Naive thymus-derived CD8-positive, alpha-beta T cell (primary cell): ENCODE results near the gene TAS2R10. TPM values are rescaled to one million over a fixed set of nuclear protein-coding genes. Genes with fewer than 3 reads are reported as not detected.
"Not testable (repeated sequence)": the region's sequence is repeated elsewhere in the genome, so short reads cannot be mapped to it uniquely, and the experiment has no call there.

ENCODE experiments used
- ATAC-seq, 2 donors: fragments of 150-1000 bp; cut with Tn5 transposase in 1 of 2; sonication (Bioruptor Pico), chemical (Tn5 transposase) in 1 of 2; 1 replicate in 1 of 2; 2 replicates in 1 of 2; pipeline ENCODE4 v1.10.0; 2021; ENCODE audit warnings: mild to moderate bottlenecking in 2 of 2, moderate library complexity in 2 of 2
- POLR2A ChIA-PET: fragments of 350-600 bp; sonication (Branson Sonifier 250); formaldehyde crosslinking; loops from one replicate; lab custom pipeline; 2021; ENCODE audit warnings: antibody characterized with exemption; lab: Charles Lee
- DNase-seq, 10 donors: peaks; one replicate each; pipeline versions ENCODE4 v3.0.0 to v3.0.0-alpha.2; 2020 to 2022
- H3K27ac Mint-ChIP-seq, 10 donors: one replicate each; pipeline ENCODE4 v1.8.0; 2020 to 2022; ENCODE audit warnings: mild to moderate bottlenecking in 10 of 10, mixed read lengths in 10 of 10, moderate library complexity in 4 of 10, inconsistent platforms in 1 of 10
- H3K27me3 Mint-ChIP-seq, 5 donors: one replicate each; pipeline ENCODE4 v1.8.0; 2021 to 2022; ENCODE audit warnings: mixed read lengths in 5 of 5
- H3K36me3 Mint-ChIP-seq, 3 donors: one replicate each; pipeline ENCODE4 v1.8.0; 2020 to 2022; ENCODE audit warnings: mixed read lengths in 3 of 3, mild to moderate bottlenecking in 2 of 3, inconsistent platforms in 1 of 3
- H3K4me1 Mint-ChIP-seq, 4 donors: one replicate each; pipeline ENCODE4 v1.8.0; 2021 to 2022; ENCODE audit warnings: mixed read lengths in 4 of 4
- H3K4me3 Mint-ChIP-seq, 10 donors: one replicate each; pipeline ENCODE4 v1.8.0; 2020 to 2022; ENCODE audit warnings: mild to moderate bottlenecking in 10 of 10, mixed read lengths in 10 of 10, moderate library complexity in 6 of 10, inconsistent platforms in 1 of 10
- H3K9me3 Mint-ChIP-seq, 9 donors: one replicate each; pipeline ENCODE4 v1.8.0; 2020 to 2022; ENCODE audit warnings: mixed read lengths in 9 of 9, mild to moderate bottlenecking in 3 of 9, inconsistent platforms in 1 of 9, moderate library complexity in 1 of 9
- polyA plus RNA-seq, 3 donors: library from polyadenylated mRNA; unstranded; fragments of 300-500 nt; fragmentation: Illumina TruSeq; gene quantifications; one replicate each; pipeline ENCODE4 v1.2.3, GENCODE V29; 2021
- total RNA-seq, 8 experiments: library from RNA in 2 of 8; stranded (reverse) in 2 of 8; gene quantifications; one replicate each; pipeline ENCODE4 v1.2.3 and lab custom pipeline; 2021 to 2026

Gene TAS2R10
- total and polyA plus RNA-seq, 5 experiments from 2014 or later: 1.3 TPM; not detected in 3

DNA sequence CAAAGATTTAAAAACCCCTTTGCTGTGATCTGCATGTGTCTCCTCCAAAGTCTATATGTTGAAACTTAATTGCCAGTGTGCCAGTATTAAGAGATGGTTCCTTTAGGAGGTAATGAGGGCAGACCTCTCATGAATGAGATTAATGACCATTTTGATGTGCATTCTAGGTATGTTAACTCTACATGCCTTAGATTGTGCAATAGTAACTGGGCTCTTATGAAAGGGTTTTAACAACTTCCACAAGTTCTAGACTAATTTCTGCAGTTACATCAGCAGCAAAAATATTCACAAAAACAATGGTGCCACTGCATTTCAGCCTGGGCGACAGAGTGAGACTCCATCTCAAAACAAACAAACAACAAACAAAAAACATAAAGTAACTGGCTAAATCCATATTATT is 3.8 kb upstream of the TAS2R10 start:
- H3K4me3 Mint-ChIP-seq: no peak overlapping the region
- POLR2A ChIA-PET: no interaction called here
- H3K9me3 Mint-ChIP-seq: peaks cover 0 to 2% (median 0%) of the 10 kb centered on the region in 9 donors
- ATAC-seq (no peak), DNase-seq (no peak)
- H3K27me3 Mint-ChIP-seq: no peaks in the 10 kb centered on the region
- peaks cover 0 to 2% (median 0%) of the 10 kb centered on the region in 3 donors for H3K36me3 Mint-ChIP-seq
- no peaks in the 10 kb centered on the region for H3K4me1 Mint-ChIP-seq
- no peak overlapping the region for H3K27ac Mint-ChIP-seq

DNA sequence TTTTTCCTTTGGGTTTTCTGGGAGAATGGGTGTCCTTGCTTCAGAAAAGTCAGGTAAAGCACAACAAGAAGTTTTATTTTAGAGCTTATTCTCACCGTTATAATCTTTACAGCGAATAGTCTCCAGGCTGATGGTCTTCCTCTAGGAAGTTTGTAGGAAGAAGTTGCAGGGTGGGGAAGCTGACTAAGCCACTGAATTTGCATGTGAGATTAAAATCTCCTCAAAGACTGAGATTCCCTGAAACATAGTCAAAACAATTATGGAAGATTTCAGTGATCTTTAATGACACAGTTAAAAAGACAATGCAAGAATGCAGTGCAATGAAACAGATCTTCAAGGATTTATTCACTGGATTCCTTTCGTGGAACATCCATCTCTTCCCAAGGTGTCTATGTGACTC is 1.2 kb downstream of the TAS2R10 start:
- no peak overlapping the region for H3K27ac Mint-ChIP-seq
- POLR2A ChIA-PET: no interaction called here
- ATAC-seq (no peak), DNase-seq (no peak)
- H3K36me3 Mint-ChIP-seq: peaks cover 0 to 2% (median 0%) of the 10 kb centered on the region in 3 donors
- no peaks in the 10 kb centered on the region for H3K9me3 Mint-ChIP-seq
- no peaks in the 10 kb centered on the region for H3K4me1 Mint-ChIP-seq
- no peak overlapping the region for H3K4me3 Mint-ChIP-seq
- H3K27me3 Mint-ChIP-seq: no peaks in the 10 kb centered on the region

DNA sequence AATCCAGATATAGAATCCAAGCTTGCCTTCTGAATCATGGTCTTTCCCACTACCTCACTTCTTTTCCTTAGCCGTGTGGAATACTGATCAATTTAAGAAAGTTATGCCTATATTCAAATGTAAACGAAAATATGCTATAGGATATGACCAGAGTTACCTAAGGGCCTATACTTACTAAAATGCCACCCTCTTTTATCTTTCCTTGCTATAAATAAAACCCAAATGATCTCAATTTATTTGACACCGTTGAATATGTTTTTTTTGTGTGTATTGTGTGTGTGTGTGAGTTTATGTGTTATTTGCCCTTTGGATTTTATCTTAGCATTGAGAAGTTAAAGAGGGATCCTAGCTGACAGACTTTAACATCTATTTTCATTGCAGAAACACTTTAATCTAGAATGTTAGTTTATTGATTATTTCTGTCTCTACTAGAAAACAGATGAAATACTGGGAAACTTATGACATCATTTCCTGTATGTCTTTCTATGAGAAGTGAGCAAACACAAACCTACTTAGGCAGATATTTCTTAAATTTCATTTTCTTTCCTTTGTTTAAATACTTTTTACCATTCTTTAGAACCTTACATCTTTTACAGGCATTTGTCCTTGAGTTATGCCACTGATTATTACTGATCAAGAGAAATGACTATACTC is 14.1 kb downstream of the TAS2R10 start:
- H3K9me3 Mint-ChIP-seq: peaks cover 0 to 2% (median 0%) of the 10 kb centered on the region in 9 donors
- POLR2A ChIA-PET: no interaction called here
- DNase-seq: no peak
- ATAC-seq: no peak
- peaks cover 0 to 2% (median 0%) of the 10 kb centered on the region in 3 donors for H3K36me3 Mint-ChIP-seq
- H3K27ac Mint-ChIP-seq: no peak overlapping the region
- peaks cover 11 to 28% (median 14%) of the 10 kb centered on the region in 5 donors for H3K27me3 Mint-ChIP-seq
- no peak overlapping the region for H3K4me3 Mint-ChIP-seq
- no peaks in the 10 kb centered on the region for H3K4me1 Mint-ChIP-seq

DNA sequence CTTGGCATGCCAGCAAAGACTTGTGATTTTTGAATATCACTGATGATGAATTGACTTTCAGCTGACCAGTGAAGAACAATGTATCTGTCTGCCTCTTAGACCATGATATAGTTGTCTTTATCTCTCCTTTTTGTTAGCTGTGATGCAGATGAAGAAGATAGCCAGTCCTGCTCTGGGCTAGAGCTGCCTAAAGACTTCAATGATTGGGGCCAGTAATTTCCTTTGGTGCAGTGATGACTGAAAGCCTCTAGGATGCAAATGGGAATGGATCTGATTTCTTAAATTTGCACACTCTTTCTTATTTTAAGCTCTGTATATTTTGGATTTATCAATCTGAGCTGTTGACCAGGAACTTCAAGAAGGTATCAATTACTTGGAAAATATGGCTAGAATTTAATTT is 16.1 kb downstream of the TAS2R10 start, which contains the start of gene TAS2R9:
Gene TAS2R9, minus strand, starts transcription at position 101 of the 400 bp plus-strand sequence. Its CDS starts 93 bp downstream, at position 8.
- Mint-ChIP-seq H3K36me3 (peaks cover 0 to 2% (median 0%) of the 10 kb centered on the region in 3 donors), H3K27ac (no peak within 1 kb of the TSS), H3K4me3 (no peak within 1 kb of the TSS), H3K4me1 (no peaks in the 10 kb centered on the region), H3K9me3 (peaks cover 0 to 2% (median 0%) of the 10 kb centered on the region in 9 donors), H3K27me3 (peaks cover 15 to 41% (median 21%) of the 10 kb centered on the region in 5 donors)
- ATAC-seq: no peak
- no peak for DNase-seq
- POLR2A ChIA-PET: no interaction called here

DNA sequence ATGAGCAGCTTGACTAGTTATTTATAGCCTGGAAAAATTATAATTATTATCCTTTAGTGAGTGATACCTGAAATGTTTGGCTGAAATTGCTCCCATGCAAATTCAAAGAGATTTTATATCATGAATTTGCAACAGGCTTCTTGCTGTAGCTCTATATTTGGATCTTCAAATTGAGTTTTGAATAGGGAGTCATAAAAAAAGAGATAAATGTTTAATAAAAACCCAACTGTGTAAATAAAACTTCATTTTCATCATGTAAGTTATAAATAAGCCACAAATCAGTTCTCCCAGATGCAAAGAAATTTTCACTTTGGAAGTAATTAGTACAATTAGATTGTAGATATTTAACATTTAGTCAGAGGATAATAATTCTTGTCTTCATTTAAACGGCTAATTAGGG is 19.0 kb downstream of the TAS2R10 start, which contains the start of gene TAS2R8:
Gene TAS2R8, minus strand, starts transcription at position 101 of the 400 bp plus-strand sequence. CDS start 306 bp downstream, outside the sequence.
- Mint-ChIP-seq H3K36me3 (no peaks in the 10 kb centered on the region), H3K27ac (no peak within 1 kb of the TSS), H3K4me1 (no peaks in the 10 kb centered on the region), H3K4me3 (no peak within 1 kb of the TSS), H3K27me3 (peaks cover 20 to 49% (median 30%) of the 10 kb centered on the region in 5 donors), H3K9me3 (peaks cover 0 to 2% (median 0%) of the 10 kb centered on the region in 9 donors)
- DNase-seq (no peak), ATAC-seq (no peak)
- POLR2A ChIA-PET: no interaction called here

DNA sequence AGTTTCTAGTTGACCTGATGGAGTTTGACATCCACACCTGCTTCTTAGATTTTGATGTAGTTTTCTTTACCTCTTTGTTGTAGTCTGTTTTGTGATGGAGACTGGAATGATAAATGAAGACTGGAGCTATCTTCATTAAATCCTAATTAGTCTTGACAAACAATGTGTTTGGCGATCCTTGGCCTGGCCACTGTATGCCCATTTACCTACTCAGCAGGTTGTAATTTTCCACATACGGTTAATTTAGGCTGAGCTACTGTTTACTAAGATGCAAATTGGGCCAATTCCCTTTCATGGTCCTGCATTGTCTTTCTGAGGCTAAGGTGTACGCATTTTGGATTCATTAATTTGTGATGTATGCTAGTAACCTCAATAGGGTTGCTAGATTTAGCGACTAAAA is 23.6 kb downstream of the TAS2R10 start, which contains the start of gene TAS2R7:
Gene TAS2R7, minus strand, starts transcription at position 41 of the 400 bp plus-strand sequence. CDS start 57 bp downstream, outside the sequence.
- Mint-ChIP-seq H3K36me3 (no peaks in the 10 kb centered on the region), H3K27ac (no peak within 1 kb of the TSS), H3K4me3 (no peak within 1 kb of the TSS), H3K4me1 (no peaks in the 10 kb centered on the region), H3K27me3 (peaks cover 14 to 56% (median 36%) of the 10 kb centered on the region in 5 donors), H3K9me3 (no peaks in the 10 kb centered on the region)
- POLR2A ChIA-PET: no interaction called here
- no peak for DNase-seq
- ATAC-seq: no peak

DNA sequence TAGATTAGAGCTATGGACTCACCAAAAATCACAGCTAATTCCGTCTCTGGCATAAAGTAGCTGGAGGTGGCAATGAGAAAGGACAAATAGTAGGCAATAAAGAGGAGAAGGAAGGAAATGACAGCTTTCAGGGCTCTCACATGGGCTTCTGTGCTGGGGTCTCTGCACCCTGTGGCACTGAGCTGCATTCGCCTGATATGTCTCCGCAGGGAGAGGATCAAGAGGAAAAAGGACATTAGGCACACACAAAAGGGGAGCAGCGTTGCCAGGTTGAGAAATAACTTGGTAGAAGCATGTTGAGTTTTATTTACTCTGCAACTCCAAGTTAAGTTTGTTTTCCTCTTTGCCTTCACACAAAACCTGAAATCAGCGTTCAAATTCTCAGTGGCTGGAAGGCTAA is 24.4 kb downstream of the TAS2R10 start:
- H3K9me3 Mint-ChIP-seq: peaks cover 0 to 1% (median 0%) of the 10 kb centered on the region in 9 donors
- H3K4me1 Mint-ChIP-seq: no peaks in the 10 kb centered on the region
- H3K27me3 Mint-ChIP-seq: peaks cover 14 to 64% (median 40%) of the 10 kb centered on the region in 5 donors
- DNase-seq (no peak), ATAC-seq (no peak)
- no peak overlapping the region for H3K4me3 Mint-ChIP-seq
- H3K27ac Mint-ChIP-seq: no peak overlapping the region
- H3K36me3 Mint-ChIP-seq: no peaks in the 10 kb centered on the region
- POLR2A ChIA-PET: no interaction called here

DNA sequence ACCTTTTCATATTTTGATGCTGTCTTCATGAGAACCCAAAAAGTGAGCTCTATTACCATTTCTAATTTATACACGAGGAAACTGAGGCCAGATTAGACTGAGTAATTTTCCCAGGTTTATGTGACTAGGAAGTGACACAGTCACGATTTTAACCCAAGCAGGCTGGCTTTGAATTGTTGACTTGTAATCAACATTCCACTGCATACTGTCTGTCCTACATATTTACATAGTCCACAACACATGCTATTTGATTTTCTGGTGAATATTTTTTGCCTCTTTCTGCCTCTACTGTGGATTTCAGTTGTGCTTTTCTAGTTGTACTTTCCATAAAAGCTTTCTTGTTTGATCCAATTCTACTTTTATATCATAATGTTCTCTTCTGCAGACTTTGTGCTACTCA is 31.9 kb downstream of the TAS2R10 start:
- Mint-ChIP-seq H3K36me3 (peaks cover 0 to 6% (median 1%) of the 10 kb centered on the region in 3 donors), H3K27me3 (peaks cover 0 to 28% (median 7%) of the 10 kb centered on the region in 5 donors), H3K4me1 (no peaks in the 10 kb centered on the region), H3K4me3 (no peak overlapping the region), H3K9me3 (peaks cover 0 to 2% (median 0%) of the 10 kb centered on the region in 9 donors), H3K27ac (no peak overlapping the region)
- DNase-seq: no peak
- POLR2A ChIA-PET: no interaction called here
- no peak for ATAC-seq

DNA sequence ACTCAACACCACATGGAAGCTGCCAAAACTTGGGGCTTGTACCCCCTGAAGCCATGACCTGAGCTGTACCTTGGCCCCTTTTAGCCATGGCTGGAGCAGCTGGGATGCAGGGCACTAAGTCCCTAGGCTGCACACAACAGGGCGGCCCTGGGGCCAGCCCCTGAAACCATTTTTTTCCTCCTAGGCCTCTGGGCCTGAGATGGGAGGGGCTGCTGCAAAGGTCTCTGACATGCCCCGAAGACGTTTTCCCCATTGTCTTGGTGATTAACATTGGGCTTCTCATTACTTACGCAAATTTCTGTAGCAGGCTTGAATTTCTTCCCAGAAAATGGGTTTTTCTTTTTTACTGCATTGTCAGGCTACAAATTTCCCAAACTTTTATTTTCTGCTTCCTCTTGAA is 34.4 kb downstream of the TAS2R10 start:
- POLR2A ChIA-PET, H3K4me3 Mint-ChIP-seq, DNase-seq, H3K4me1 Mint-ChIP-seq, ATAC-seq, H3K9me3 Mint-ChIP-seq, H3K36me3 Mint-ChIP-seq, H3K27ac Mint-ChIP-seq: not testable (repeated sequence)
- H3K27me3 Mint-ChIP-seq: peaks cover 0 to 14% (median under 1%) of the 10 kb centered on the region in 5 donors

DNA sequence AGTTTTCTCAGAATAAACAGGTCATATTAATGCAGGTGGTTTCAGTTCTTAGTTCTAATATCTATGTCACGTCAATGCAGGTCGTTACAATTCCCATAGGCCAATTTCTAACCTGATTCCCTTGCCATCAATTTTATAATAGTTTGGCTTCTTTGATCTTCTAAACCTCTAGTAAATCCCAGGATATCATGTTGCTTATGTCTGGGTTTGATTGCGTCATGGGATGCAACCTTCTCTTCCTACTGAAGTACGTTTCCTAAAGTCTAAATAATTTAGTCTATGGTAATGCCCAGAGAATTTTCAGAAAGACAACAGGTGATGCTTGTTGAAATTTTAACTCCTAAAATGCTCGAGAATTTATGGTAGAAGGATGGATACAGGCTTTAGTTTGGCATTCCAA is 42.9 kb downstream of the TAS2R10 start:
- peaks cover 0 to 10% (median 4%) of the 10 kb centered on the region in 5 donors for H3K27me3 Mint-ChIP-seq
- no peaks in the 10 kb centered on the region for H3K4me1 Mint-ChIP-seq
- peaks cover 0 to 2% (median 0%) of the 10 kb centered on the region in 9 donors for H3K9me3 Mint-ChIP-seq
- DNase-seq: no peak
- H3K4me3 Mint-ChIP-seq: no peak overlapping the region
- POLR2A ChIA-PET: no interaction called here
- no peak for ATAC-seq
- H3K27ac Mint-ChIP-seq: no peak overlapping the region
- H3K36me3 Mint-ChIP-seq: no peaks in the 10 kb centered on the region

DNA sequence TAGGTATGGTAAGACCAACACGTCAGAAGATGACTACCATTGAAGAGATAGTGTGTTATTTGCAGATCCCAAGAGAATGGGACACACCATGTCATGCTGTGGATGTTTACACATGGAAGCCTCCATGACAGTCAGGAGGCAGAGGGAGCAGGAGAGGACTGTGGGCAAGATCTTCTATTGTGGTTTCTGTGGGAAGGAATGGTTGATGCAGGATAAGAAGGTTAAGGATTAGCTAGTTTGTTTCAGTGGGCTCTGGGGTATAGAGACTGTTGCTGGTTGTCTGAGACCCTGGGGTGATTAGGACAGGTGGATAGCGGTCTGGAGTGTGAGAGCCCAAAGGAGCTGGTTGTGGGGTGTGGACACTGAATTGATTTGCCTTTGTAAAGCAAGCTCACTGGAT is 47.1 kb downstream of the TAS2R10 start:
- ATAC-seq (no peak), DNase-seq (no peak)
- H3K36me3 Mint-ChIP-seq: no peaks in the 10 kb centered on the region
- H3K27ac Mint-ChIP-seq: no peak overlapping the region
- peaks cover 0 to 9% (median 7%) of the 10 kb centered on the region in 5 donors for H3K27me3 Mint-ChIP-seq
- POLR2A ChIA-PET: no interaction called here
- H3K4me1 Mint-ChIP-seq: no peaks in the 10 kb centered on the region
- peaks cover 0 to 2% (median 0%) of the 10 kb centered on the region in 9 donors for H3K9me3 Mint-ChIP-seq
- H3K4me3 Mint-ChIP-seq: no peak overlapping the region
